Measurements from ENCODE around the gene TTBK1.

TTBK1 gene

DNA sequence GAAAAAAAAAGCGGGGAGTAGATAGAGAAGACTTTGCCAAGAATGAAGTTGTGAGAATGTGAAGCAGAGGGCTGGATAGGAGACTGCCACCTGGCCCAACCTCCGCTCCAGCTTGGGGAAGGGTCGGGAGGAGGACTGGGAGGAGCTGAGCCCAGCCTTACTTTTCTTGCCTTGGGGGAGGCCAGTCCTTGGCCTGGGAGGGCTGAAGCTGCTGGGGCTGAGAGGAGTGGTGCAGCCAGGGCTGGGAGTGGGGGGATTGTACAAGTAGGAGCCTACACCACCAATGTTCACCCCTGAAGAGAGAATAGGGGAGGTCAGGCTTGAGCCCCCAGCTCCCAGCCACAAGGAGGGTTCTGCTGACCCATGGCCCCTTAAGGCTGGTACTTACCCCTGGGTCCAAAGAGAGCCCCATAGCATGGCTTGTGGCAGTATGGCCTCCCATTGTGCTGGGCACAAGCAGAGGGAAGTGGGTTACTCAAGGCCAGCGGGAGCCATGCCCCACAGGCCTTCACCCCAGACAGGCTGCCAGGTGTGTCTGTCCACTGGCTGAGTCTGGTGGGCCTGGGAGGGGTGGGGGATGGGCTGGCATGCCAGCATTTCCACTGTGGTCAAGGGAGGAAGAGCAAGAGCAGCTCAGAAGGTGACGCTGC is 64.3 kb downstream of the TTBK1 start:
- no peak for DNase-seq

DNA sequence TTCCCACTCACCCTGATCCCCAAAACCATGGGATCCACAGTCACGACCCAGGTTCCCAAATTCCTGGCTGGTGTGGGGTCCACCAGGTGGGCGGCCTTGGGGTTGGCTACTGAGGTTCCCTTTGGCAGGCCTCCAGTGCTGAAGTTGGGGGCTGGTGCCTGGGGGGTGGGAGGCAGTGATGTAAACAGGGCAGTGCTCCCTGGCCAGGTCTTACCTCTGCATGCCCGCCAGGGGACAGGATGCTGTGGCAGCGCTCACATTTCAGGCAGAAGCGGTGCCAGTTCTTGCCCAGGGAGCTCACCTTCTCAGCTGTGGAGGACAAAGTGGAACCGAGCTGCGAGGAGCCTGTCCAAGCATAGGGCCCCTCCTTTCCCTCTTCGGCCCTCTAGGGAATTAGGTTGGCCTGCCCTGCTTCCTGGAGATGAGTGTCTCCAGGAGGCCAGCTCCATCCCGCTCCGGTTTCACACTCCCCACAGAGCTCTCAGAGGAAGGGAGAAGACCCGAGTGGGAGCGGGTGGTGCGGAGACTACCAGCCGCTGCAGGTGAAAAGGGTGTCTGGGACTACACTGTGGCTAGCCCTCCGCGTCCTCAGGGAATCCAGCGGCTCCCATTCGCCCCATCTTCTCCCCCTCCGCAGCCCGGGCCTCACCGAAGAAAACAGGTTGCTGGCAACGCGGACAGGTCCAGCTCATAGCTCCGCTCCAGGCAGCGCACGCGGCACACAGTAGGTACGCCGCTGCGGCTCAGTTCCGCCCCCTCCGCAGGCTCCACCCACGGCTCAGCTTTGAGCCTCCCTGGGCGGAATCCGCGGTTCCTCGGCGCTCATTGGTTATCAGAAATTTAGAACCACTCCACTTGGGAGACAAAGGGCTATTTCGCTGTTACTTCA is 65.1 kb downstream of the TTBK1 start, which contains the start of gene CRIP3:
Gene CRIP3, minus strand, starts transcription at position 726 of the 889 bp plus-strand sequence. Its CDS starts 34 bp downstream, at position 692.
- DNase-seq, result no peak

DNA sequence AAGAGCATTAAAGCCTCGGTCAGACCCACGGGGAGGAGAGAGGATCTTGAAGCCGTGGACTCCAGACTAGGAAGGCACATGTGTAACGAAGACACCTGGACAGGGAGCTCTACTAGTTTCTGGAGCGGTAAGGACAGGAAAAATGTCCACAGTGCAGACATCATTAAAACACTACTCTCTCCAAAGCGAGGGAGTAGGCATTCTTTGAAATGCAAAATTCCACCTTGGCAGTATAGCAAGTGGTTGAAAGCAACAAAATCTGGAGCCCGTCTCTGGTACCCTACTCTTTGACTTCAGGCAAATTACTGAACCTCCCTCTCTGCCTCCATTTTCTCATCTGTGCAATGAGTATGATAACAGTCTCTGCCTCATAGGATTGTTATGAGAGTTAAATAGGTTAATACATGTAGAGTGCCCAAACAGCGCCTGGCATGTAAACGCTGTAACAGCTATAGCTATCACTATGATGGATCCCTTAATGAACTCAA is 65.8 kb downstream of the TTBK1 start:
- no peak for DNase-seq

DNA sequence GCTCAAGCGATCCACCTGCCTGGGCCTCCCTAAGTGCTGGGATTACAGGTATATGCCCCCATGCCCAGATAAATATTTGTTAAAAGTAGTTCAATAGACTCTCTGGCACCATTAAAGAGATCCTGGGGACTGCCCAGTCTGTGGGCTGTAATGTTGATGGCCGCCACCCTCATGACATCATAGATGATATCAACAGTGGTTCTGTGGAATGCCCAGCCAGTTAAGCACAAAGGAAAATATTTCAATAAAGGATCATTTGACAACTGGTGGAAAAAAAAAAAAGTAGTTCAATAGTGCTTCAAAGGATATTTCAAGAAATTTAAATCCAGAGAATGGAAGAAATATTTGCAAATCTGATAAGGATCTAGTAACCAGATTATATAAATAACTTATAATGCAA is 66.9 kb downstream of the TTBK1 start:
- no peak for DNase-seq

DNA sequence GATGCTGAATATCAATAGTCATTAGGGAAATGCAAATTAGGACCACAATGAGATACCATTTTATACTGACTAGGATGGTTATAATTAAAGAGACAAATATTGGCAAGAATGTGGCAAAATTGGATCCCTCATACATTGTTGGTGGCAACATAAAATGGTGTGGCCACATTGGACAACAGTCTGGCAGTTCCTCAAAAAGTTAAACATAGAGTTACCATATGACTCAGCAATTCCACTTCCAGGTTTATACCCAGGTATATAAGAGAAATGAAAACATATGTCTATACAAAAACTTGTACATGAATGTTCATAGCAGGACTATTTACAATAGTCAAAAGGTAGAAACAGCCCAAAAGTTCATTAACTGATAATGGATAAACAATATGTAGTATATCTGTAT is 67.3 kb downstream of the TTBK1 start:
- no peak for DNase-seq

DNA sequence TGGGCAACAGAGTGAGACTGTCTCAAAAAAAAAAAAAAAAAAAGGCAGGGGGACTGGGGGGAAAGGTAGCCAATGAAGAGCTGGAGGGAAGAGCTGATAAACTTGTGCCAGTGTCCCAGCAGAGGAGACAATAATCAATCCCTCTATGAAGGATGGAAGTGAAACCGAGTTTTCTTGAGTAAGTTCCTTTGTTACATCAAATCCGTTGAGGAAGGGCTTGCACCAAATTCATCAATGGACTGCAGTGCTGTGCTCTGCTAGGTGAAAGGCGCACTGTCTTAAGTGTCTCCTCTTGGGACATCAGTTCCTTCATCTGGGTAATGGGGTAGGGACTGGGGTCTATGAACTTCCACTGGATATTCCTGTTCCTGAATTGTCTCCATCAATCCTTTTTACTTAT is 68.4 kb downstream of the TTBK1 start:
- no peak for DNase-seq

DNA sequence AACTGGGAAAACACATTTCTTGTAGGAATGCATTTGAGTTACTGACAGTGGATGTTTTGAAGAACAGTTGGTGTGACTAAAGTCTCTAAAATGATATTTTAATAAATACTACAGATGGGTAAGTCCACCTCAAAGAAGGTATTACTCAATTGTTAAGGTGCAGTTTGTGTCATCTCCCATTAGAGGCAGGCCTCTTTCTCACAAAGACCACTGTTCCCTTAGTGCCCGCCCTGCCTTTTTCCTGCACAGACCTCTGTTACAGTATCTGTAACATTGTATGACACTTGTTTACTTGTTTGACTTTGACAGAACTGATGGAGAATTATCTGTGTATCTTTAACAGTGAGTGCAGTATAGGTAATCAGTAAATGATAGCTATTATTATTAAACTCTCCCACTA is 70.5 kb downstream of the TTBK1 start:
- DNase-seq, result no peak

DNA sequence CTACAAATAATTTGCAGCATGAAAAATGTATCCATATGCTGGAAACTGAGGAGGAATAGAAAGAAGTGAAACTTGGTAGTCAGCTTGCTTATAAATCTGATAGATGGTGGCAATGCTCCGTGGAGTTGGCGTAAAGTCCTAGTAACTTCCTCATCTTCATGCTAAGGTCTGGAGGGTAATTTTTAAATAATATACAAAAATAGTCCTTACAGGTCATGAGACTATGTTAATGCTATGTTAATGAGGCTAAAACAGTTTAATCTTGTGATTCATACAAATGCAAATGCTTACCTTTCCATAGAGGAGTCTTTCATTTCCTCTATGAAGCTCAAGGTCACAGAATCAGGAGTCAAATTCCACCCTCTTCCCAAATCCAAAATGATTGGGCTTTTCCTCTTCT is 74.7 kb downstream of the TTBK1 start:
- no peak for DNase-seq

DNA sequence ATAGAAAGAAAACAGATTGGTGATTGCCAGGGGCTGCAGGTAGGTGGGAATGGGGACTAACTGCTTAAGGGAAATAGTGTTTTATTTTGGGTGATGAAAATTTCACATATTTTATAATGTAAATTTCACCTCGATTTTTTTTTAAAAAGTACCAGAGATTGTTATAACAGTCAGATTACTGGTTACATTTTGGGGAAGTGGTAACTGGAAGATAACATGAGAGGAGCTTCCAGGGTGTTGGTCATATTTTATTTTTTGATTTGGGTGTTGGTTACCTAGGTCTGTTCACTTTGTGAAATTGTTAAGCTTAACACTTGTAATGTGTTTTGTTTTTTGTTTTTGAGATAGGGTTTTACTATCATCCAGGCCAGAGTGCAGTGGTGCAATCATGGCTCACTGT is 82.6 kb downstream of the TTBK1 start:
- DNase-seq, result no peak

DNA sequence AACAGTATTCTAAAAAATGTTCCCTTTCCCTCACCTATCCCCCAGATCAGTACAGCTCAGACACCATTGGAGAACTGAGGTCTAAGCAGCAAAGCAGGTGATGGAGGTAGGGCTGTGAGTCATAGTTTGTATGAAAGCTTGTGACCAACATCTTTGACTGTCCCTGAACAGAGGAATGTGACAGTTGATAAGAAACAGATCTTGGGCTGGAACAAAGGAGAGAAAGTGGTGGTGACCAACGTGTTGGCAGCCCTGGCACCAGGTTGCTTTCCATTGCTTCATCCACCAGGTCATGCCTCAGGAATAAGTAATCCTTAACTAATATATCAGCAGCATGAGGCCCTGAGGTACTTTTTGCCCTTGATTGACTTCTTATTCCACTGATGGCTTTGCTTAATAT is 85.2 kb downstream of the TTBK1 start:
- no peak for DNase-seq

DNA sequence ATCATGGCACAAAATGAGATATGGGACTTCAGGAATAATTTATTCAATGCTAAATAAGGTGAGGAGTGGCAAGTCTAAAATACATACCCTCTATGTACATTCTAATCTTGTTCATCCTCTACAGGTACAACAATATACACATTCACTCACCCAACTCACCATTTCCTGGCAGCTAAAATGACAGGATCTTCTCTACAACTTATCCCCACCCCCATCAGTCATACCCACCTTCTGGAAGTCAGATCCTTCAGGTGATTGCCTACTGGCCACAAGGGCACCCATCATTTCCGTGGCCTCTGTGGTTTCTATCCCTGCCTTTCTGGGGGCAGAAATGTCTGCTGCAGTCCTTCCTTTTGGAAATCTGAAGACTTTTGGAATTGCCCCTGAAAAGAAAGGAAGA is 88.2 kb downstream of the TTBK1 start:
- no peak for DNase-seq

DNA sequence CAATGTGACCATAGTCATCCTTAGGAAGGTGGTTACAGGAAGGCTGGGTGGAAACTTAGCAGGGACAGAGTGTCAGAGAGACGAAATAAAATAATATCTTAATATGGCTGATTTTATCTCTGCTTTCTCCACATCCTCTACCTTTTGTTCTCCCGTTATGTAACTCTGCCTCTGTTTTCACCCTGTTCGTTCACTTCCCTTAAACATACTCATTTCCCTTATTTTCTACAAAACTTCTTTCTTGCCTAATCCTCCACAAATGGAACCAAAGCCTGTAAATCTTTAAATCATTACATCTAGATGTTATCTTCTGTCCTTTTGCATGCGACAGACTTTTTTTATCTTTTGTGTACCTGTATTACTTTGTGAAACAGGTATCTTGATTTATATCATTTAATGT is 88.6 kb downstream of the TTBK1 start:
- no peak for DNase-seq

DNA sequence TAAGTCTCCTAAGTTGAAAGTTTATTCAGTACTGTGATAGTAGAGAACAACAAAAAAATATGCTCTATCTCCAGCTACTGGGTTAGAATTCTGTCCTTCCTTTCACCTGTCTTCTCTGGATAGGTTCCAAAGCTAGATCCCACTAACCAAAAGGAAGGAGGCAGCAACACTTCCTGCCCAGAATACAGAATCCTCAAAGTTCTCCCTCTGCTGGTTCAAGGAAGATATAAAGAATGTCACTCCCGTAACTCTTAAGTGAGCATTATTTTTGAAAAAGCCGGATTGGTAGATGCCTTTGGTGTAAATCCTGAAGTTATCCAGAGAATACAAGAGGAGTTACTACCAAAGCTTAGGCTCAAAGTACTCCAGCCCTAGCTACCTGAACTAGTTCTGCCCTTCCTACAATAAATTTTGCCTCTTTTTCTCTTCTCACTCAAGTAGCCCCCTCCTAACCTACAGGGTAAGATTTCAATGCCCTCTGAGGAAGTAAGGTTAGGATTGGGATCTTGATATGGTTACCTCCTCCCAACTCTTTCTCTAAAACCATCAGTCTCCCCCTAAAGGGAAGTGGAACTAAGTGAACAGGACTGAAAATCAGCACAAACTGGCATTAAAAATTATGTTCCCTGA is 91.3 kb downstream of the TTBK1 start:
- DNase-seq, result no peak

DNA sequence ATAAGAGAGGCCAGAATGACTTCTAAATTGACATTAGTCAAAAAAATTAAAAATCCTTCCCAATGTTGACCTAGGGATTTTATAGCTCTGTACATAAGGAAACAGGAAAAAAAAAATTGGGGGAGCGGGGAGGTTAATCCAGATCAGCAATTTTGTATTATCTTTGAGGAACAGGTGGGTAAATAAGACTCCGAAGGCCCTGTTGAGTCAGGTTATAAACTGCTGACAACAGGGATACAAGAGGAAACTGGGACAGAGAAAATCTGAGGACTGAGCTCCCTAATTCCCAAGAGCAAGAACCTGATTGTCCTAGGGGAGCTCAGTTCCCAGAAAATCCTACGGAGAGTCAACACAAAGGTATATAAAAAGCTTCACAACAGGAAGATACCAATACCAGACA is 92.2 kb downstream of the TTBK1 start:
- DNase-seq, result no peak

DNA sequence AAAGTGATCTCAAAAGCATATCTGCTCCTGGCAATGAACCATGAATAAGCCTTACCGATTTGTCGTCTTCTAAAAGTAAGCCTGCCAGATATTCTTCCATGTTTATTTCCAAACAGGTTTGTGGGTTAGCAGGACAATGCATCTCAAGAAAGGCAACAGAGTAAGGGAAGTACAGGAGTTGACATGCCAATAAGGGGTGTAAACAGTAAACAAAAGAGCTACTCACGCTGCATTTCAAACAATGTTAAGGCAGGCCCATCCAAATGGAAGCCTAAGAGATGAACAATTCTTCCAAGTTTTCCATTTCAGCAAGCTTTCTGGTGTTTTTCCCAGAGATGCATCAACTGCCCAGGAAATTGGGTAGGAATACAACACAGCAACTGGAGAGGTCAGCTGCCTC is 93.1 kb downstream of the TTBK1 start:
- no peak for DNase-seq
